ENCODE data around the gene TUBB4B.
"Not testable (repeated sequence)": the region's sequence is repeated elsewhere in the genome, so short reads cannot be mapped to it uniquely, and the experiment has no call there.

Gene TUBB4B

GRCh38 chr9:137237759-137238726, 3.0 kb upstream of the TUBB4B start:
- no peak for DNase-seq

GRCh38 chr9:137239541-137240200, 1.4 kb upstream of the TUBB4B start:
- not testable (repeated sequence) for DNase-seq

DNA sequence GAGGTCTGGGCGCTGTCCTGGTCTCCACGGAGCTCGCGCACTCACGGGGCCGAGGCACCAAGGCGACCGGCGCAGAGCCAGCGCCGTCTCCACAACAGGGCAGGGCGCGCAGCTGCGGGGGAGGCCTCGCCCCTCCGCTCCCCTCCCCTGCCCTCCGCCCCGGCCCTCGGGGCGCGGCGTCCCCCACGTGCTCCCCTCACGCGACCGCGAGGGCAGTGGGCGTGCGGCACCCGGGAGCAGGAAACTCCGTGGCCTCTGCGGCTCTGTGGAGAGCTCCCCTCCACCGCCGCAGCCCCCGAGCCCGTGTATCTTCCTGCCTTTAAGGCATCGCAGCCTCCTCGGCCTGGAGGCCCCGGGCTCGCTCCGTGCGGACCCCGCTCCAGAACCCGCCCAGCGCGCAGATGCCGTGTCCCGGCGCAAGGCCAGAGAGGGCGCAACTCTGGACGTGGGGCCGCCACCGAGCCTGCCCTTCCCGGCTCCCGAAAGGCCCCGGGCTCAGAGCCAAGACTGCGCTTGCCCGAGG, 708 bp upstream of the TUBB4B start:
- DNase-seq, result peak; percentile 76

DNA sequence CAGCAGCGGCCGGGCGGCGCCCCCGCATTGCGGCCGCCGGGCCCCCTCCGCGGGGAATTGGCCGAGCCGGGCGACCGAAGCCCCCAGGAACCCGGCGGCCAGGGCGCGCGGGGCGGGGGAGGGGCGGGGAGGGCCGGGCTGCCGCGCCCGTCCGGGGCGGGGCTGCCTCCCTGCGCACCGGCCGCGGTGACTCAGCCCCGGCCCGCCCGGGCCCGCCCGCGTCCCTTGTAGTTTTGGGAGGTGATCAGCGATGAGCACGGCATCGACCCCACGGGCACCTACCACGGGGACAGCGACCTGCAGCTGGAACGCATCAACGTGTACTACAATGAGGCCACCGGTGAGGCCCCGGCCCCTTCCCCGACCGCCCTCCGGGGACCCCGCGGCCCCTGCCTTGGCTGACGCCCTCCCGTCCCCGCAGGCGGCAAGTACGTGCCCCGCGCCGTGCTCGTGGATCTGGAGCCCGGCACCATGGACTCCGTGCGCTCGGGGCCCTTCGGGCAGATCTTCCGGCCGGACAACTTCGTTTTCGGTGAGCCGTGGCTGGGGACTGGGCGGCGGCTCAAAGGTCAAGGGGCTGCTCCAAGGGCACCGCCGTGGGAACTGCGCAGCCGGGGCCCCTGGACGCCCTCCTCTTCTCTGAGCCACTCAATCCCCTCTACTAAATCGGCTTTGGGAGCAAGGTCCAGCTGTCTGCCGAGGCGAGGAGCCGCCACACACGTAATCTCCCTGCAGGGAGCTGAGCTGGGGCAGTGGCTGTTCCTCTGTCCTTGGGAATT, 592 bp downstream of the TUBB4B start:
- peak; percentile 76 for DNase-seq

- DNase-seq, result no peak
Observed at GRCh38 chr9:137242269-137243203, 1.4 kb downstream of the TUBB4B start.

- peak; percentile 26 for DNase-seq
Observed at GRCh38 chr9:137243266-137243625, 2.2 kb downstream of the TUBB4B start.

GRCh38 chr9:137243626-137244485, 2.8 kb downstream of the TUBB4B start:
- DNase-seq, result peak; percentile 49

GRCh38 chr9:137244486-137245449, 3.7 kb downstream of the TUBB4B start:
- peak; percentile 46 for DNase-seq

GRCh38 chr9:137245450-137246421, 4.6 kb downstream of the TUBB4B start:
- DNase-seq, result peak; percentile 27

DNA sequence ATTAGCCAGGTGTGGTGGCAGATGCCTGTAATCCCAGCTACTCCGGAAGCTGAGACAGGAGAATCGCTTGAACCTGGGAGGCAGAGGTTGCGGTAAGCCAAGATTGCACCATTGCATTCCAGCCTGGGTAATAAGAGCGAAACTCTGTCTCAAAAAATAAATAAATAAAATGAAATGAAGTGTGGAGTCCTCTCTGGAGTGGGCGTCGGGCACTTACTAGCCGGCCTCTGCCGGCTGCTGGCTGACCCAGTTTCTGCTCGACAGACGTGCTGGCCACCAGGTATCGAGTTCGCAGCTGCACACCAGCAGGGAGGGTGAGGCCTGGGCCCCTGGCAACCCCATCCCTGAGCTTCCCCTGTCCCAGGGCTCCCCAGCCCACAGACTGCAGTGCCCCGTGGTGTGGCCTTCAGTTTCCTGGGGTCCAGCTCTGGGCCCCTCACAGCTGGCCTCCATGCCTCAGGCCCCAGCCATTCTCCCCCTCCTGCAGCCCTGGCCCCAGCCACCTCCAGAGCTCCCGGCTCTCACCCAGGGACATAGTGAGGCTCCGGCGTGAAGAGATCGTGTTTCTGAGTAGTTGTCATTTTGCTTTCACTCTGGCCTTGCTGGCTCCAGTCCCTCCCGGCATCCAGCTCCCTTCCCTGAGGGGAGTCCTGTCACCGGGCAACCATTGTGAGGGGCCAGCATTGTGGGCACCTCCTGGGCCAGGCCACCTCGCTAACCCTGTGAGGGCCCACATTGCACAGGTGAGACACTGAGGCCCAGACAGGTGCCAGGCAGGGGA, 6.2 kb downstream of the TUBB4B start:
- DNase-seq, result no peak

GRCh38 chr9:137247916-137248175, 6.8 kb downstream of the TUBB4B start:
- DNase-seq, result no peak

DNA sequence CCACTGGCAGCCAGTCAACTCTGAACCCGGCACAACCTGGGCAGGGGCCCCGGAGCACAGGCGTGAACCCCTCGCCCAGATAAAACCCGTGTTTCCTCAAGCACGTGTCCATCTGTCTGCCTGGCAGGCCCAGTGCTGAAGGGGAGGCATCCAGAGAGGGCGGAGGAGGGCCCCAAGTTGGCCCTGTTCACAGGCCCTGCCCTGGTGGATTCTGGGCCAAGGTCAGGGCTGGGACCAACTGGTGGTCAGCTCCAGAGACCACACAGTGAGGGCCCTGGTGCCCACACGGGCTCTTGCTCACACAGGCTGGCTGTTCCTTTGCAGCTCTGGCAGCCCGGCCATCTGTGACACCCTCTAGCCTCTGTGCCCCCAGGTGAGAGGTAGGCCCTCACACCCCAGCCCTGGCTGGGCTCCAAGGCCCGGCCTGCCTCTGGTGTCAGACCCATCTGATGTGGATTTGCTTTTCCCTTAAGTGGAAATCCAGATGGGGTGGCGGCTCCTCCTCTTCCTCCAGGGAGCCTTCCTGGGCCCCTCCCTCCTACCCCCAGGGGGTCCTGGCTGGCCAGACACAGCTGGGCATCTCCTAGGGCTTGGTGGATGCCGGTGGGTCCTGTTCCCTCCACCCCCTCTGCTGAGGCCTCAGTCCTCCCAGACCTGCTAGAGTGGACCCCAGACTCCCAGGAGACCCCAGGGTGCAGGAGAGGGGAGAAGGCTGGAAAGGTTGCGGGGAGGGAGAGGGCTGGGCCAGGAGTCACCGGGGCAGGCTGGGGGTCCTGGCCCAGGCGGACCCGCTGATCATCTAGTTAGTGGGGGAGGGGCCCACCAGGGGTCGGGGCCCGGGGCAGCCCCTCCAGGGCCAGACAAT, 9.5 kb downstream of the TUBB4B start:
- no peak for DNase-seq

DNA sequence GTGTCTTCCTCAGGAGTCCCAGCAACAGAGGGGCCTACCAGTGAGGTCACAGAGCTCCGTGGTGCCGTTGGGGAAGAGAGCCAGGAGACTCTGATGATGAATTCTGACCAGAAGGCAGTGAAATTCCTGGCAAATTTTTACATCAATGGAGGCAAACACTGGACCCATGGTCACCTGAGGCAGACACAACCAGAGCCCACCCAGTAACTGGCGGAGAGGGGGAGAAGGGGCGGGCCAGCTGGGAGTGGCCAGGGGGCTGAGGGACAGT, 10.0 kb downstream of the TUBB4B start, which contains the start of gene STPG3:
Gene STPG3 (plus strand): TSS at position 93 of the 268 bp plus-strand sequence. CDS start 1 bp downstream, at position 94.
- DNase-seq, result no peak

- DNase-seq, result no peak
Observed at GRCh38 chr9:137251490-137252268, 10.6 kb downstream of the TUBB4B start.

GRCh38 chr9:137252555-137253506, 11.7 kb downstream of the TUBB4B start:
- DNase-seq, result no peak

Measured in stimulated activated CD8-positive, alpha-beta memory T cell treated with anti-CD3 and anti-CD28 coated beads, Interleukin-4, amount 100 ng/mL, for 48 hours (primary cell).